ENCODE data around the gene IGFL1.
"Not testable (repeated sequence)": the region's sequence is repeated elsewhere in the genome, so short reads cannot be mapped to it uniquely, and the experiment has no call there.

IGFL1 gene

GRCh38 chr19:46210669-46211068, 18.9 kb upstream of the IGFL1 start:
- DNase-seq (ENCODE audit: low read depth, low spot score), result no peak
- Histone ChIP-seq H3K27me3 (ENCODE audit: insufficient read depth, insufficient read length) (no peaks in the 10 kb centered on the region), H3K4me3 (ENCODE audit: insufficient read length, low read depth) (no peak overlapping the region)

GRCh38 chr19:46211201-46211881, 18.2 kb upstream of the IGFL1 start:
- Histone ChIP-seq H3K4me3 (ENCODE audit: insufficient read length, low read depth) (no peak overlapping the region), H3K9me3 (ENCODE audit: insufficient read depth, low read length) (no peaks in the 10 kb centered on the region)

More at GRCh38 chr19:46210669-46211068, 18.9 kb upstream of the IGFL1 start:
- Histone ChIP-seq H3K9me3 (ENCODE audit: insufficient read depth, low read length) (no peaks in the 10 kb centered on the region), H3K36me3 (ENCODE audit: insufficient read depth, insufficient read length, low read length) (no peaks in the 10 kb centered on the region), H3K9ac (ENCODE audit: insufficient read length, low read depth) (no peak overlapping the region), H3K4me1 (ENCODE audit: insufficient read depth, insufficient read length) (peaks cover 2% of the 10 kb centered on the region)
- TF ChIP-seq YY1 (IDR thresholded peaks at IDR 0.05; ENCODE audit: insufficient read depth, insufficient read length) (no peak), SUZ12 (IDR thresholded peaks at IDR 0.05; ENCODE audit: extremely low read depth, insufficient read depth, insufficient read length) (no peak), ZNF274 (IDR thresholded peaks at IDR 0.05; ENCODE audit: low read depth, low read length) (no peak)

GRCh38 chr19:46212592-46212991, 16.9 kb upstream of the IGFL1 start:
- H3K4me1 ChIP-seq (ENCODE audit: insufficient read depth, insufficient read length); H3K4me3 ChIP-seq (ENCODE audit: insufficient read length, low read depth): not testable (repeated sequence)

More at GRCh38 chr19:46211201-46211881, 18.2 kb upstream of the IGFL1 start:
- peaks cover 2% of the 10 kb centered on the region for H3K4me1 ChIP-seq (ENCODE audit: insufficient read depth, insufficient read length)
- no peaks in the 10 kb centered on the region for H3K36me3 ChIP-seq (ENCODE audit: insufficient read depth, insufficient read length, low read length)
- peak; percentile 8 for DNase-seq (ENCODE audit: low read depth, low spot score)
- no peaks in the 10 kb centered on the region for H3K27me3 ChIP-seq (ENCODE audit: insufficient read depth, insufficient read length)
- TF ChIP-seq ZNF274 (IDR thresholded peaks at IDR 0.05; ENCODE audit: low read depth, low read length) (no peak), YY1 (IDR thresholded peaks at IDR 0.05; ENCODE audit: insufficient read depth, insufficient read length) (no peak), SUZ12 (IDR thresholded peaks at IDR 0.05; ENCODE audit: extremely low read depth, insufficient read depth, insufficient read length) (no peak)
- no peak overlapping the region for H3K9ac ChIP-seq (ENCODE audit: insufficient read length, low read depth)

GRCh38 chr19:46213156-46213555, 16.4 kb upstream of the IGFL1 start:
- peaks cover 2% of the 10 kb centered on the region for H3K4me1 ChIP-seq (ENCODE audit: insufficient read depth, insufficient read length)
- H3K9me3 ChIP-seq (ENCODE audit: insufficient read depth, low read length), result no peaks in the 10 kb centered on the region
- no peak for TF ChIP-seq YY1 (IDR thresholded peaks at IDR 0.05; ENCODE audit: insufficient read depth, insufficient read length)
- TF ChIP-seq SUZ12 (IDR thresholded peaks at IDR 0.05; ENCODE audit: extremely low read depth, insufficient read depth, insufficient read length), result no peak
- TF ChIP-seq ZNF274 (IDR thresholded peaks at IDR 0.05; ENCODE audit: low read depth, low read length), result no peak
- no peak overlapping the region for H3K4me3 ChIP-seq (ENCODE audit: insufficient read length, low read depth)
- no peaks in the 10 kb centered on the region for H3K27me3 ChIP-seq (ENCODE audit: insufficient read depth, insufficient read length)
- H3K9ac ChIP-seq (ENCODE audit: insufficient read length, low read depth), result no peak overlapping the region
- no peak for DNase-seq (ENCODE audit: low read depth, low spot score)
- no peaks in the 10 kb centered on the region for H3K36me3 ChIP-seq (ENCODE audit: insufficient read depth, insufficient read length, low read length)

More at GRCh38 chr19:46212592-46212991, 16.9 kb upstream of the IGFL1 start:
- DNase-seq (ENCODE audit: low read depth, low spot score); H3K9me3 ChIP-seq (ENCODE audit: insufficient read depth, low read length); H3K9ac ChIP-seq (ENCODE audit: insufficient read length, low read depth); H3K36me3 ChIP-seq (ENCODE audit: insufficient read depth, insufficient read length, low read length); H3K27me3 ChIP-seq (ENCODE audit: insufficient read depth, insufficient read length): not testable (repeated sequence)

- Histone ChIP-seq H3K4me1 (ENCODE audit: insufficient read depth, insufficient read length) (peaks cover 2% of the 10 kb centered on the region), H3K36me3 (ENCODE audit: insufficient read depth, insufficient read length, low read length) (no peaks in the 10 kb centered on the region), H3K4me3 (ENCODE audit: insufficient read length, low read depth) (no peak overlapping the region), H3K9me3 (ENCODE audit: insufficient read depth, low read length) (no peaks in the 10 kb centered on the region), H3K27me3 (ENCODE audit: insufficient read depth, insufficient read length) (no peaks in the 10 kb centered on the region), H3K9ac (ENCODE audit: insufficient read length, low read depth) (no peak overlapping the region)
- DNase-seq (ENCODE audit: low read depth, low spot score), result no peak
- TF ChIP-seq ZNF274 (IDR thresholded peaks at IDR 0.05; ENCODE audit: low read depth, low read length), result no peak
- TF ChIP-seq SUZ12 (IDR thresholded peaks at IDR 0.05; ENCODE audit: extremely low read depth, insufficient read depth, insufficient read length), result no peak
- no peak for TF ChIP-seq YY1 (IDR thresholded peaks at IDR 0.05; ENCODE audit: insufficient read depth, insufficient read length)
Observed at GRCh38 chr19:46213806-46214205, 15.7 kb upstream of the IGFL1 start.

GRCh38 chr19:46216612-46217011, 12.9 kb upstream of the IGFL1 start:
- DNase-seq (ENCODE audit: low read depth, low spot score), result no peak
- Histone ChIP-seq H3K4me1 (ENCODE audit: insufficient read depth, insufficient read length) (no peaks in the 10 kb centered on the region), H3K36me3 (ENCODE audit: insufficient read depth, insufficient read length, low read length) (no peaks in the 10 kb centered on the region), H3K9me3 (ENCODE audit: insufficient read depth, low read length) (no peaks in the 10 kb centered on the region), H3K9ac (ENCODE audit: insufficient read length, low read depth) (no peak overlapping the region), H3K4me3 (ENCODE audit: insufficient read length, low read depth) (no peak overlapping the region), H3K27me3 (ENCODE audit: insufficient read depth, insufficient read length) (peaks cover 8% of the 10 kb centered on the region)
- TF ChIP-seq SUZ12 (IDR thresholded peaks at IDR 0.05; ENCODE audit: extremely low read depth, insufficient read depth, insufficient read length) (no peak), ZNF274 (IDR thresholded peaks at IDR 0.05; ENCODE audit: low read depth, low read length) (no peak), YY1 (IDR thresholded peaks at IDR 0.05; ENCODE audit: insufficient read depth, insufficient read length) (no peak)

GRCh38 chr19:46217476-46217875, 12.1 kb upstream of the IGFL1 start:
- Histone ChIP-seq H3K4me3 (ENCODE audit: insufficient read length, low read depth) (no peak overlapping the region), H3K9me3 (ENCODE audit: insufficient read depth, low read length) (no peaks in the 10 kb centered on the region), H3K36me3 (ENCODE audit: insufficient read depth, insufficient read length, low read length) (no peaks in the 10 kb centered on the region), H3K27me3 (ENCODE audit: insufficient read depth, insufficient read length) (peaks cover 9% of the 10 kb centered on the region), H3K4me1 (ENCODE audit: insufficient read depth, insufficient read length) (no peaks in the 10 kb centered on the region), H3K9ac (ENCODE audit: insufficient read length, low read depth) (no peak overlapping the region)
- no peak for DNase-seq (ENCODE audit: low read depth, low spot score)
- TF ChIP-seq ZNF274 (IDR thresholded peaks at IDR 0.05; ENCODE audit: low read depth, low read length) (no peak), YY1 (IDR thresholded peaks at IDR 0.05; ENCODE audit: insufficient read depth, insufficient read length) (no peak), SUZ12 (IDR thresholded peaks at IDR 0.05; ENCODE audit: extremely low read depth, insufficient read depth, insufficient read length) (no peak)
